ENCODE data around the gene RNF11.

The RNF11 gene

DNA sequence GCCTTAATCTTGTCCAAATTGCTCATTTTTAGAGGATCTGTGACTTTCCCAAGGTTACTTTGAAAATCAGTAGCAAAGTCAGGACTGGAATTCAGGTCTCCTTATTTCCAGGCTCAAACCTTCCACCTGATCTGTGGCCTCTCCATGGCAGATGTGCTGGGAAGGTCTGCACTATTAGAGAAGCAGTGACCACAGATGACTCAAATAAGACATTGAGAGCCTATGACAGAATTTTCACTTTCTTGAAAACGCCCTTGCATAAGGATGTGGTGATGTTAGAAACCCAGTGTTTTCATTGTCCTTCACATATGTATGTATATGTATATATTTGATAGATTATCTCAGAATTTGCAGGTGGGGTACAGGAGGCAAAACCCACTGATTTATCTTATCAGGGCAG, 49.0 kb downstream of the RNF11 start:
- H2AFZ ChIP-seq (ENCODE audit: low read depth, low read length) = no peak overlapping the region
- H3K4me3 ChIP-seq (ENCODE audit: low read depth in 1 of 2, low read length in 2 of 2) = no peak overlapping the region
- no peaks in the 10 kb centered on the region for H3K27me3 ChIP-seq (ENCODE audit: insufficient read depth, low read length, poor library complexity)
- H3K27ac ChIP-seq (ENCODE audit: low read length) = no peak overlapping the region
- ATAC-seq (ENCODE audit: insufficient read depth, low read depth) = no peak
- no peaks in the 10 kb centered on the region for H3K36me3 ChIP-seq (ENCODE audit: insufficient read depth, low read length)
- H3K79me2 ChIP-seq (ENCODE audit: insufficient read depth, low read length) = no peaks in the 10 kb centered on the region
- DNase-seq = no peak
- no peaks in the 10 kb centered on the region for H3K4me1 ChIP-seq (ENCODE audit: insufficient read depth, low read length)
- H3K9me3 ChIP-seq (ENCODE audit: insufficient read depth, low read length, severe bottlenecking) = no peaks in the 10 kb centered on the region
- TF ChIP-seq, protein P1, sequence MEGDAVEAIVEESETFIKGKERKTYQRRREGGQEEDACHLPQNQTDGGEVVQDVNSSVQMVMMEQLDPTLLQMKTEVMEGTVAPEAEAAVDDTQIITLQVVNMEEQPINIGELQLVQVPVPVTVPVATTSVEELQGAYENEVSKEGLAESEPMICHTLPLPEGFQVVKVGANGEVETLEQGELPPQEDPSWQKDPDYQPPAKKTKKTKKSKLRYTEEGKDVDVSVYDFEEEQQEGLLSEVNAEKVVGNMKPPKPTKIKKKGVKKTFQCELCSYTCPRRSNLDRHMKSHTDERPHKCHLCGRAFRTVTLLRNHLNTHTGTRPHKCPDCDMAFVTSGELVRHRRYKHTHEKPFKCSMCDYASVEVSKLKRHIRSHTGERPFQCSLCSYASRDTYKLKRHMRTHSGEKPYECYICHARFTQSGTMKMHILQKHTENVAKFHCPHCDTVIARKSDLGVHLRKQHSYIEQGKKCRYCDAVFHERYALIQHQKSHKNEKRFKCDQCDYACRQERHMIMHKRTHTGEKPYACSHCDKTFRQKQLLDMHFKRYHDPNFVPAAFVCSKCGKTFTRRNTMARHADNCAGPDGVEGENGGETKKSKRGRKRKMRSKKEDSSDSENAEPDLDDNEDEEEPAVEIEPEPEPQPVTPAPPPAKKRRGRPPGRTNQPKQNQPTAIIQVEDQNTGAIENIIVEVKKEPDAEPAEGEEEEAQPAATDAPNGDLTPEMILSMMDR (IDR thresholded peaks at IDR 0.05; ENCODE audit: borderline replicate concordance, extremely low read depth, low read length, poor library complexity, severe bottlenecking) = no peak
- TF ChIP-seq EZH2 (IDR thresholded peaks at IDR 0.05; ENCODE audit: borderline replicate concordance, low read depth, low read length, severe bottlenecking) = no peak
- no peaks in the 10 kb centered on the region for H4K20me1 ChIP-seq (ENCODE audit: insufficient read depth, low read length)
- no peak overlapping the region for H3K4me2 ChIP-seq (ENCODE audit: insufficient read depth, low read length)
- no peak overlapping the region for H3K9ac ChIP-seq (ENCODE audit: low read depth, low read length)

DNA sequence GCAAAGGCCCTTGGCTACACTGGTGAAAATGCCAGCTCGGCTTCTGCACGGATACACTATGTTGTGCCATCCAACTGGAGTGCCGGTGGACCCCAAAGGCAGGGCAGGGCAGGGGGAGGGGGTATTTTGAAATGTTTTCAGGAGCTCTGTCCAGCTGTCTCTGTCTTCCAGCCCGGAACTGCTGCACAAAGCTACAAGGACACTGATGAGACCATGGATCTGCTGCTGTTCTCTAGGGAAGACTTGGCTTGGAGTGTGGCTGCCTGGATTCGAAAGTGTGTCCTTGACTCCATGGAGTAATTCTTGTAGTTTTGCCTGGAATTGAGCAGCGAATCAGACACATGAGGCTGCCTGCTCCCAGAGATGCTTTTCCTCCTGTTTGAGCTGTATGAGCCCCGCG, 51.9 kb downstream of the RNF11 start:
- no peaks in the 10 kb centered on the region for H3K9me3 ChIP-seq (ENCODE audit: insufficient read depth, low read length, severe bottlenecking)
- H3K4me2 ChIP-seq (ENCODE audit: insufficient read depth, low read length) = no peak overlapping the region
- no peak overlapping the region for H2AFZ ChIP-seq (ENCODE audit: low read depth, low read length)
- H3K36me3 ChIP-seq (ENCODE audit: insufficient read depth, low read length) = no peaks in the 10 kb centered on the region
- DNase-seq (no peak), ATAC-seq (ENCODE audit: insufficient read depth, low read depth) (no peak)
- TF ChIP-seq, protein P1 (IDR thresholded peaks at IDR 0.05; ENCODE audit: borderline replicate concordance, extremely low read depth, low read length, poor library complexity, severe bottlenecking) = no peak
- TF ChIP-seq EZH2 (IDR thresholded peaks at IDR 0.05; ENCODE audit: borderline replicate concordance, low read depth, low read length, severe bottlenecking) = no peak
- H3K27me3 ChIP-seq (ENCODE audit: insufficient read depth, low read length, poor library complexity) = no peaks in the 10 kb centered on the region
- H3K4me3 ChIP-seq (ENCODE audit: low read depth in 1 of 2, low read length in 2 of 2) = no peak overlapping the region
- no peaks in the 10 kb centered on the region for H4K20me1 ChIP-seq (ENCODE audit: insufficient read depth, low read length)
- no peak overlapping the region for H3K27ac ChIP-seq (ENCODE audit: low read length)
- no peak overlapping the region for H3K9ac ChIP-seq (ENCODE audit: low read depth, low read length)
- H3K4me1 ChIP-seq (ENCODE audit: insufficient read depth, low read length) = no peaks in the 10 kb centered on the region
- H3K79me2 ChIP-seq (ENCODE audit: insufficient read depth, low read length) = no peaks in the 10 kb centered on the region

DNA sequence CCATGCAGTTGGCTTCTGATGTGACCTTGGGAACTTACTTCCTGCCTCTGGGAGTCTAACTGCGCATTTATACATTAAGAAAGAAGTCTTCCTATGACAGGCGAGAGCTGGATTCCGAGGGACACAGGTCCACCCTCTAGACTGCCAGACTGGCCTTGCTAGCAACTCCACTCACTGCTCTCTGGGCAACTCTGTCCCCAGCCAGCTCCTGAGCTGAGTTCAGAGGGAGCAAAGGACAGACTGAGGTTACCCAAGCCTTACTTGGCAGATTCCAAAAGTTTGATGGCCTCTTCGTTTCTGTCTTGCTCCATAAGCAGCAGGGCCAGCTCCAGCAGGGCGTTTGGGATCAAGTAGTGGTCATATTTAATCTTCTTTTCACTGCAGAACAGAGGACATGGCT, 52.5 kb downstream of the RNF11 start:
- H3K4me2 ChIP-seq (ENCODE audit: insufficient read depth, low read length) = no peak overlapping the region
- H3K79me2 ChIP-seq (ENCODE audit: insufficient read depth, low read length) = no peaks in the 10 kb centered on the region
- no peak overlapping the region for H3K9ac ChIP-seq (ENCODE audit: low read depth, low read length)
- H3K4me1 ChIP-seq (ENCODE audit: insufficient read depth, low read length) = no peaks in the 10 kb centered on the region
- ATAC-seq (ENCODE audit: insufficient read depth, low read depth) (no peak), DNase-seq (no peak)
- H3K4me3 ChIP-seq (ENCODE audit: low read depth in 1 of 2, low read length in 2 of 2) = no peak overlapping the region
- TF ChIP-seq, protein P1 (IDR thresholded peaks at IDR 0.05; ENCODE audit: borderline replicate concordance, extremely low read depth, low read length, poor library complexity, severe bottlenecking) = no peak
- TF ChIP-seq EZH2 (IDR thresholded peaks at IDR 0.05; ENCODE audit: borderline replicate concordance, low read depth, low read length, severe bottlenecking) = no peak
- H3K9me3 ChIP-seq (ENCODE audit: insufficient read depth, low read length, severe bottlenecking) = no peaks in the 10 kb centered on the region
- H3K27me3 ChIP-seq (ENCODE audit: insufficient read depth, low read length, poor library complexity) = no peaks in the 10 kb centered on the region
- H4K20me1 ChIP-seq (ENCODE audit: insufficient read depth, low read length) = no peaks in the 10 kb centered on the region
- no peaks in the 10 kb centered on the region for H3K36me3 ChIP-seq (ENCODE audit: insufficient read depth, low read length)
- H3K27ac ChIP-seq (ENCODE audit: low read length) = no peak overlapping the region
- no peak overlapping the region for H2AFZ ChIP-seq (ENCODE audit: low read depth, low read length)

Data from DND-41 (cell line).